Gastrocnemius medialis (tissue), 4 donors: ENCODE results near the gene ASAP3.

Experiments
- CTCF ChIP-seq, 5 experiments: fragments of 450-650 bp in 3 of 5; fragments of 200-600 bp in 2 of 5; sonication (generic) in 2 of 5; IDR thresholded peaks in 4 of 5; conservative IDR thresholded peaks in 1 of 5; 1 replicate in 4 of 5; 2 replicates in 1 of 5; pipeline ENCODE4 v1.5.1; 2016 to 2019; ENCODE audit warnings: antibody characterized with exemption in 5 of 5, mild to moderate bottlenecking in 3 of 5, moderate library complexity in 3 of 5
- POLR2A ChIP-seq, 2 donors: fragments of 450-650 bp; IDR thresholded peaks; one replicate each; pipeline ENCODE4 v1.6.1; 2017; ENCODE audit warnings: antibody characterized with exemption in 2 of 2, mild to moderate bottlenecking in 2 of 2, moderate library complexity in 2 of 2

DNA sequence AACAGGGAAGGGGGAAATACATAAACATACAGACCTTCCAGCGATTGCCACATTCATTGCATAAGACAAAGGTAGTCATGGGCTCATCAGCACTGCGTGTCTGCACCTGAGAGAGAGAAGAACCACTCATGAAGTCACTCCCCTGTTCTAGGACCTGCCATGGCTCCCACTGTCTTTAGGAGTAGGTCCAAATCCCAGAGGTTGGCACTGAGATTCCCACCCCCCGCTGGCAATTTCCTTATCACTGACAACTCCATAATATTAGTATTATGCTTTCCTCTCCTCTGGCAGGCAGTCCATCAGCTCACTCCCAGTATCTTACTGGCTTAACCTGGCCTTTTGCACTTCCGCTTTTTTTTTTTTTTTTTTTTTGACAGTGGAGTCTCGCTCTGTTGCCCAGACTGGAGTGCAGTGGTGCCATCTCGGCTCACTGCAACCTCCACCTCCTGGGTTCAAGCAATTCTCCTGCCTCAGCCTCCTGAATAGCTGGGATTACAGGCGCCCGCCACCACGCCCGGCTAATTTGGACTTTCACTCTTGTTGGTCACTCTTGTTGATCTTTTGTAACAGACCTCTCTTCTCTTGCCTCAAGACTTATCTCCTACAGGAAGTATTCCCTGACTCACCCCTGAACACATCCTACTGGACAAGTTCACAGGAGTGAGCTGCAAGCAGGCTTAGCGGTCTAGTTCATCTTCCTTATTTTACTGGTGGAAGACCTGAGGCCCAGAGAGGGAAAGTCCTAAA is 99.5 kb downstream of the ASAP3 start:
- TF ChIP-seq POLR2A (IDR thresholded peaks at IDR 0.05), result no peak
- no peak for TF ChIP-seq CTCF (IDR thresholded peaks at IDR 0.05 in 4 of 5, conservative IDR thresholded peaks at IDR 0.05 in 1 of 5)
